ENCODE results near the gene C8B. TPM values are rescaled to one million over a fixed set of nuclear protein-coding genes. Genes with fewer than 3 reads are reported as not detected.

Gene C8B
- total RNA-seq, 1 donor from 2014 or later, result not detected

DNA sequence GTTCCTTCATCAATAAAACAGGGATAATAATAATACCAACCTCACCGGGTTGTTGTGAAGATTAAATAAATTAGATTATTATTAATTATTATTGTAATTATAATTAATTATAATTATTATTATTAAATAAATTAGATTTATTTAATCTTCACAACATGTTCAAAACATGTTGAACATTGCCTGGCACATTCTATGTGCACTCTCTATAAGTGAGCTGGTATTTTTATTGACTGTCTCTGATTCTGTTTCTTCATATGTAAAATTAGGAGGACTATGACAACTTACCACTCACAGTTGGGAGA, 834 bp upstream of the C8B start:
- Mint-ChIP-seq H3K27ac (ENCODE audit: unreplicated experiment) (no peak overlapping the region), H3K27me3 (ENCODE audit: unreplicated experiment) (peaks cover 4% of the 10 kb centered on the region), H3K4me3 (ENCODE audit: unreplicated experiment) (no peak overlapping the region), H3K36me3 (ENCODE audit: low read depth, unreplicated experiment) (no peaks in the 10 kb centered on the region), H3K9me3 (ENCODE audit: unreplicated experiment) (no peaks in the 10 kb centered on the region), H3K4me1 (ENCODE audit: unreplicated experiment) (no peaks in the 10 kb centered on the region)
- no peak for DNase-seq (ENCODE audit: low spot score)
- TF ChIP-seq, protein P1, sequence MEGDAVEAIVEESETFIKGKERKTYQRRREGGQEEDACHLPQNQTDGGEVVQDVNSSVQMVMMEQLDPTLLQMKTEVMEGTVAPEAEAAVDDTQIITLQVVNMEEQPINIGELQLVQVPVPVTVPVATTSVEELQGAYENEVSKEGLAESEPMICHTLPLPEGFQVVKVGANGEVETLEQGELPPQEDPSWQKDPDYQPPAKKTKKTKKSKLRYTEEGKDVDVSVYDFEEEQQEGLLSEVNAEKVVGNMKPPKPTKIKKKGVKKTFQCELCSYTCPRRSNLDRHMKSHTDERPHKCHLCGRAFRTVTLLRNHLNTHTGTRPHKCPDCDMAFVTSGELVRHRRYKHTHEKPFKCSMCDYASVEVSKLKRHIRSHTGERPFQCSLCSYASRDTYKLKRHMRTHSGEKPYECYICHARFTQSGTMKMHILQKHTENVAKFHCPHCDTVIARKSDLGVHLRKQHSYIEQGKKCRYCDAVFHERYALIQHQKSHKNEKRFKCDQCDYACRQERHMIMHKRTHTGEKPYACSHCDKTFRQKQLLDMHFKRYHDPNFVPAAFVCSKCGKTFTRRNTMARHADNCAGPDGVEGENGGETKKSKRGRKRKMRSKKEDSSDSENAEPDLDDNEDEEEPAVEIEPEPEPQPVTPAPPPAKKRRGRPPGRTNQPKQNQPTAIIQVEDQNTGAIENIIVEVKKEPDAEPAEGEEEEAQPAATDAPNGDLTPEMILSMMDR (IDR thresholded peaks at IDR 0.05; ENCODE audit: unreplicated experiment), result no peak

DNA sequence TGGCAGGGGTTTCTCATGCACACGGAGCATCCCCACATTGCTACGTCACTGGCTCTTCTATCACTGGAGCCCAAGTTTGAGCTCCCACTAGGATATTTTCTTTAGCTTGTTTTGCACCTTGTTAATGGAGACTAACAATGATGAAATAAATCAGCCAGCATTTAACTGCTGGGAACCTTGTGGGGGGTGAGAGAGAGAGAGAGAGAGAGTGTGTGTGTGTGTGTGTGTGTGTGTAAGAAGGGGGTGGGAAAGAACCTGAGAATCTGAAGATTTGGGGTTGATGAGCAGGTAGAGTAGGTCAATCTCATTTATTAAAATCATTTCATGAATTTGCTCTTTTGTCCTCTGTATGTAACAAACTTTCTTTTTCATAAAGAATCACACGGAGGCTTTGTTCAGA, 624 bp downstream of the C8B start:
- H3K4me3 Mint-ChIP-seq (ENCODE audit: unreplicated experiment), result no peak overlapping the region
- TF ChIP-seq, protein P1 (IDR thresholded peaks at IDR 0.05; ENCODE audit: unreplicated experiment), result no peak
- no peak for DNase-seq (ENCODE audit: low spot score)
- H3K27me3 Mint-ChIP-seq (ENCODE audit: unreplicated experiment), result peaks cover 4% of the 10 kb centered on the region
- no peaks in the 10 kb centered on the region for H3K4me1 Mint-ChIP-seq (ENCODE audit: unreplicated experiment)
- no peak overlapping the region for H3K27ac Mint-ChIP-seq (ENCODE audit: unreplicated experiment)
- no peaks in the 10 kb centered on the region for H3K9me3 Mint-ChIP-seq (ENCODE audit: unreplicated experiment)
- H3K36me3 Mint-ChIP-seq (ENCODE audit: low read depth, unreplicated experiment), result no peaks in the 10 kb centered on the region

DNA sequence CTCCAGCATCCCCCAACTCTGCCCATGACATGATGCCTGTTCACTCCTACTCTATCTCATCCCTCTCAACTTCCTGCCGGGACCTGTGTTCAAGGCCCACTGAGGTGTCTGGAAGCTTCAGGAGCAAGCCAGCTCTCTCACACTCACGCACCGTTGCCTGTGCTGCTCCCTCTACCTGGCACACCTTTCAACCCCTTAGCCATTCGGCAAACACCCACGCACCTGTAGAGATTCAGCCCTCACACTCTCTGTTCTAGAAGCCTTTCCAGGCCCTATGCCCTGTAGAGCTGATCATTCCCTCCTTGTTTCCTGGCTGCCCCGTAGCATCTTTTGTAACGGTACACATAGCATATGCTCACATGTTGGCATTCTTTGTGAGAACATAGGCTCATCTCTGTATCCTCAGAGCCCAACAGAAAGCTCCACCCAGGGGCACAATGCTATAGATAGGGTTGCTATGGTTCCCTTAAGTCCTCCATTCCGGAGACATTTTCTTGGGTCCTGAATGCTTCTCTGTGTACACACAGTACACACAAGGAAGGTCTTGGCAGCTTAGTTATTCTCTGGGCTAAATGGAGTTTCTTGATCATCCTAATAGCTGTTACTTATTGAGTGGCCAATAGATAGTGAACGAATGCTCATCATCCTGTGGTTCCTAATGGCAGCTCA, 1.3 kb downstream of the C8B start:
- TF ChIP-seq, protein P1 (IDR thresholded peaks at IDR 0.05; ENCODE audit: unreplicated experiment), result no peak
- no peak for DNase-seq (ENCODE audit: low spot score)
- Mint-ChIP-seq H3K27me3 (ENCODE audit: unreplicated experiment) (peaks cover 4% of the 10 kb centered on the region), H3K4me1 (ENCODE audit: unreplicated experiment) (no peaks in the 10 kb centered on the region), H3K4me3 (ENCODE audit: unreplicated experiment) (no peak overlapping the region), H3K27ac (ENCODE audit: unreplicated experiment) (no peak overlapping the region), H3K9me3 (ENCODE audit: unreplicated experiment) (no peaks in the 10 kb centered on the region), H3K36me3 (ENCODE audit: low read depth, unreplicated experiment) (no peaks in the 10 kb centered on the region)

DNA sequence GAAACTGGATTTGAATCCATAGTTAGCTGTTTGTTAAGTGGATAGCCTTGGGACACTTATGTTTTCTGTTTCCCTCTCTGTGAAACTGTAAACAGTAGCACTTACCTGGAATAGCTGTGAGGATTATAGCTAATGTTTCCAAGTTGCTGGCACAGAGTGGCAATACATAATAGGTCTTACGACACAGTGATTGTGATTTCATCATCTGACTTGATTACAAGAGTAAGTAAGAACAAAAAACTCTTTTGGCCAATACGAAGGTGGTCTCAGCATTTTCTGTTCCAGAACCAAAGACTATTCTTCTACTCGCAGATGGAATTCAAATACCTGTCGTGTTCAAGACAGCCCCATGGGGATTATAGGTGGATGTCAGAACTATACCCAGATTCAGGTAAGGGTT, 2.1 kb downstream of the C8B start:
- TF ChIP-seq, protein P1 (IDR thresholded peaks at IDR 0.05; ENCODE audit: unreplicated experiment), result no peak
- Mint-ChIP-seq H3K36me3 (ENCODE audit: low read depth, unreplicated experiment) (no peaks in the 10 kb centered on the region), H3K4me1 (ENCODE audit: unreplicated experiment) (no peaks in the 10 kb centered on the region), H3K27ac (ENCODE audit: unreplicated experiment) (no peak overlapping the region), H3K27me3 (ENCODE audit: unreplicated experiment) (peaks cover 3% of the 10 kb centered on the region), H3K9me3 (ENCODE audit: unreplicated experiment) (no peaks in the 10 kb centered on the region), H3K4me3 (ENCODE audit: unreplicated experiment) (no peak overlapping the region)
- DNase-seq (ENCODE audit: low spot score), result no peak

DNA sequence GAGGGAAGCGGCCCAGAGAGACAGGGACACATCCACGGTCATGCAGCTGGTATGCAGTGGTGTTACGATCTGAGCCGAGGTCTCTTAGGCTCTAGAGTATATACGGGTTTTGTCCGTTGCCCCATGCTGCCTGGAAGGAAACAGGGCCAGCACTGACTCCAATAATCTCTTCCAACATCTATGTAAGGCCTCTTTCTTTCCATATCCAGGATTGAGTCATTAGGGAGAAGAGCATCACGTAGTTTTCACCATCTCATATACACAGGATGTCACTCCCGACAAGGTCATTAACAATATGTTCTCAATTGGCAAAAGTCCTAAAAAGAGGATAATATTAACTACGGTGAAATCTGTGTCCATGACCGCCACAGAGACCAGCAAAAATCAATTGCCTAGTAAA, 4.4 kb downstream of the C8B start:
- no peak for DNase-seq (ENCODE audit: low spot score)
- Mint-ChIP-seq H3K36me3 (ENCODE audit: low read depth, unreplicated experiment) (no peaks in the 10 kb centered on the region), H3K4me1 (ENCODE audit: unreplicated experiment) (no peaks in the 10 kb centered on the region), H3K27ac (ENCODE audit: unreplicated experiment) (no peak overlapping the region), H3K9me3 (ENCODE audit: unreplicated experiment) (no peaks in the 10 kb centered on the region), H3K27me3 (ENCODE audit: unreplicated experiment) (peaks cover 2% of the 10 kb centered on the region), H3K4me3 (ENCODE audit: unreplicated experiment) (no peak overlapping the region)
- TF ChIP-seq, protein P1 (IDR thresholded peaks at IDR 0.05; ENCODE audit: unreplicated experiment), result no peak
